ENCODE measurements around the gene SYT9. TPM values are rescaled to one million over a fixed set of nuclear protein-coding genes. Genes with fewer than 3 reads are reported as not detected.

The SYT9 gene
- polyA plus RNA-seq, 1 donor from 2014 or later = 2.3 TPM

DNA sequence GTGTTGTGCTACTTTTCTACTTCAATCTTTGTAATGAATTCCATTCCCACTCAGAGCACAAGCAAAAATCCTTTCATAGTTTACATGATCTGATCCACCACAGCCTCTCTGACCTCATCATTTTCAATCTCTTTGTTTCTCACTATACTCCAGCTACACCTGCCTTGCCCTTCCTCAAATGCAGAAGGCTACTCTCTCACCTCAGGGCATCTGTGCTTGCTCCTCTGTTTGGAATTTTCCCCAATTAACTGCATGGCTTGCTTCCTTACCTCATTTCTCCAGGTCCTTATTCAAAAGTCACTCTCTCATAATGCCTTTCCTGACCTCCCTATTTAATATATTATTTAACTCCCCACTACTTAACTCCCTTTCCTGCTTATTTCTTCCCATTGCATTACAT lies 133.0 kb downstream of the SYT9 start:
- TF ChIP-seq EZH2 (IDR thresholded peaks at IDR 0.05; ENCODE audit: borderline replicate concordance, insufficient read depth, low read length, poor library complexity, severe bottlenecking) = no peak
- TF ChIP-seq, protein P1, sequence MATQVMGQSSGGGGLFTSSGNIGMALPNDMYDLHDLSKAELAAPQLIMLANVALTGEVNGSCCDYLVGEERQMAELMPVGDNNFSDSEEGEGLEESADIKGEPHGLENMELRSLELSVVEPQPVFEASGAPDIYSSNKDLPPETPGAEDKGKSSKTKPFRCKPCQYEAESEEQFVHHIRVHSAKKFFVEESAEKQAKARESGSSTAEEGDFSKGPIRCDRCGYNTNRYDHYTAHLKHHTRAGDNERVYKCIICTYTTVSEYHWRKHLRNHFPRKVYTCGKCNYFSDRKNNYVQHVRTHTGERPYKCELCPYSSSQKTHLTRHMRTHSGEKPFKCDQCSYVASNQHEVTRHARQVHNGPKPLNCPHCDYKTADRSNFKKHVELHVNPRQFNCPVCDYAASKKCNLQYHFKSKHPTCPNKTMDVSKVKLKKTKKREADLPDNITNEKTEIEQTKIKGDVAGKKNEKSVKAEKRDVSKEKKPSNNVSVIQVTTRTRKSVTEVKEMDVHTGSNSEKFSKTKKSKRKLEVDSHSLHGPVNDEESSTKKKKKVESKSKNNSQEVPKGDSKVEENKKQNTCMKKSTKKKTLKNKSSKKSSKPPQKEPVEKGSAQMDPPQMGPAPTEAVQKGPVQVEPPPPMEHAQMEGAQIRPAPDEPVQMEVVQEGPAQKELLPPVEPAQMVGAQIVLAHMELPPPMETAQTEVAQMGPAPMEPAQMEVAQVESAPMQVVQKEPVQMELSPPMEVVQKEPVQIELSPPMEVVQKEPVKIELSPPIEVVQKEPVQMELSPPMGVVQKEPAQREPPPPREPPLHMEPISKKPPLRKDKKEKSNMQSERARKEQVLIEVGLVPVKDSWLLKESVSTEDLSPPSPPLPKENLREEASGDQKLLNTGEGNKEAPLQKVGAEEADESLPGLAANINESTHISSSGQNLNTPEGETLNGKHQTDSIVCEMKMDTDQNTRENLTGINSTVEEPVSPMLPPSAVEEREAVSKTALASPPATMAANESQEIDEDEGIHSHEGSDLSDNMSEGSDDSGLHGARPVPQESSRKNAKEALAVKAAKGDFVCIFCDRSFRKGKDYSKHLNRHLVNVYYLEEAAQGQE (IDR thresholded peaks at IDR 0.05; ENCODE audit: borderline replicate concordance) = no peak
- TF ChIP-seq EP300 (conservative IDR thresholded peaks at IDR 0.05; ENCODE audit: poor library complexity, severe bottlenecking) = no peak
- no peak for TF ChIP-seq TAF1 (IDR thresholded peaks at IDR 0.05; ENCODE audit: low read depth)
- TF ChIP-seq RAD21 (conservative IDR thresholded peaks at IDR 0.05) = no peak
- TF ChIP-seq MXI1 (conservative IDR thresholded peaks at IDR 0.05; ENCODE audit: poor library complexity, severe bottlenecking) = no peak
- no peak for TF ChIP-seq POLR2AphosphoS5 (IDR thresholded peaks at IDR 0.05)
- no peak for TF ChIP-seq SMC3 (conservative IDR thresholded peaks at IDR 0.05; ENCODE audit: poor library complexity)
- TF ChIP-seq, protein P2, sequence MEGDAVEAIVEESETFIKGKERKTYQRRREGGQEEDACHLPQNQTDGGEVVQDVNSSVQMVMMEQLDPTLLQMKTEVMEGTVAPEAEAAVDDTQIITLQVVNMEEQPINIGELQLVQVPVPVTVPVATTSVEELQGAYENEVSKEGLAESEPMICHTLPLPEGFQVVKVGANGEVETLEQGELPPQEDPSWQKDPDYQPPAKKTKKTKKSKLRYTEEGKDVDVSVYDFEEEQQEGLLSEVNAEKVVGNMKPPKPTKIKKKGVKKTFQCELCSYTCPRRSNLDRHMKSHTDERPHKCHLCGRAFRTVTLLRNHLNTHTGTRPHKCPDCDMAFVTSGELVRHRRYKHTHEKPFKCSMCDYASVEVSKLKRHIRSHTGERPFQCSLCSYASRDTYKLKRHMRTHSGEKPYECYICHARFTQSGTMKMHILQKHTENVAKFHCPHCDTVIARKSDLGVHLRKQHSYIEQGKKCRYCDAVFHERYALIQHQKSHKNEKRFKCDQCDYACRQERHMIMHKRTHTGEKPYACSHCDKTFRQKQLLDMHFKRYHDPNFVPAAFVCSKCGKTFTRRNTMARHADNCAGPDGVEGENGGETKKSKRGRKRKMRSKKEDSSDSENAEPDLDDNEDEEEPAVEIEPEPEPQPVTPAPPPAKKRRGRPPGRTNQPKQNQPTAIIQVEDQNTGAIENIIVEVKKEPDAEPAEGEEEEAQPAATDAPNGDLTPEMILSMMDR (IDR thresholded peaks at IDR 0.05; ENCODE audit: poor library complexity, severe bottlenecking) = no peak
- no peak overlapping the region for H2AFZ ChIP-seq (ENCODE audit: low read depth, low read length)

DNA sequence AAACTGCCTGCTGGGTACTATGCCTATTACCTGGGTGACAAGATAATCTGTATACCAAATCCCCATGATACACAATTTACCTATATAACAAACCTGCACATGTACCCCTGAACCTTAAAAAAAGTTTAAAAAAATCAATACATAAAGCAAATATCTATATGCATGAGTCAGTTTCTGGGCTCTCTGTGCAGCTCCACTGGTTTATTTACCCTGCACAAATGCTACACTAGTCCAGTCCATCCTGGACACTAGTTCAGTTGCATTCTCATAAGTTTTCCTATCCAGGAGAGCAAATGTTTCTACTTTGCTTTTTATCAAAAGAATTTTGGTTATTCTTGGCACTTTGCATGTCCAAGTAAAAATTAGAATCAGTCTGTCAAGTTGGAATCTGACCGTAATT lies 133.8 kb downstream of the SYT9 start:
- no peak for TF ChIP-seq SMC3 (conservative IDR thresholded peaks at IDR 0.05; ENCODE audit: poor library complexity)
- TF ChIP-seq, protein P2 (IDR thresholded peaks at IDR 0.05; ENCODE audit: poor library complexity, severe bottlenecking) = no peak
- no peak for TF ChIP-seq EZH2 (IDR thresholded peaks at IDR 0.05; ENCODE audit: borderline replicate concordance, insufficient read depth, low read length, poor library complexity, severe bottlenecking)
- TF ChIP-seq TAF1 (IDR thresholded peaks at IDR 0.05; ENCODE audit: low read depth) = no peak
- TF ChIP-seq RAD21 (conservative IDR thresholded peaks at IDR 0.05) = no peak
- no peak for TF ChIP-seq POLR2AphosphoS5 (IDR thresholded peaks at IDR 0.05)
- TF ChIP-seq EP300 (conservative IDR thresholded peaks at IDR 0.05; ENCODE audit: poor library complexity, severe bottlenecking) = no peak
- TF ChIP-seq, protein P1 (IDR thresholded peaks at IDR 0.05; ENCODE audit: borderline replicate concordance) = no peak
- no peak for TF ChIP-seq MXI1 (conservative IDR thresholded peaks at IDR 0.05; ENCODE audit: poor library complexity, severe bottlenecking)
- Histone ChIP-seq H3K4me3 (ENCODE audit: low read length) (no peak overlapping the region), H3K9me3 (ENCODE audit: low read length) (no peaks in the 10 kb centered on the region), H3K79me2 (replicated peaks; ENCODE audit: insufficient read depth, low read length) (no peaks in the 10 kb centered on the region), H2AFZ (ENCODE audit: low read depth, low read length) (no peak overlapping the region), H3K9ac (ENCODE audit: low read length) (no peak overlapping the region), H3K27ac (ENCODE audit: low read length) (no peak overlapping the region), H4K20me1 (ENCODE audit: insufficient read depth) (no peaks in the 10 kb centered on the region), H3K4me2 (ENCODE audit: low read length) (no peak overlapping the region), H3K27me3 (ENCODE audit: insufficient read depth, low read depth, low read length) (no peaks in the 10 kb centered on the region), H3F3A (ENCODE audit: insufficient read depth, low read length, poor library complexity, severe bottlenecking) (no peaks in the 10 kb centered on the region), H3K36me3 (ENCODE audit: insufficient read depth, low read length) (no peaks in the 10 kb centered on the region), H3K9me2 (ENCODE audit: insufficient read depth, low read length) (no peaks in the 10 kb centered on the region)

More for the DNA sequence above, 133.0 kb downstream of the SYT9 start:
- Histone ChIP-seq H3K9ac (ENCODE audit: low read length) (no peak overlapping the region), H3K27me3 (ENCODE audit: insufficient read depth, low read depth, low read length) (no peaks in the 10 kb centered on the region), H3K27ac (ENCODE audit: low read length) (no peak overlapping the region), H4K20me1 (ENCODE audit: insufficient read depth) (no peaks in the 10 kb centered on the region), H3K79me2 (replicated peaks; ENCODE audit: insufficient read depth, low read length) (no peaks in the 10 kb centered on the region), H3K9me2 (ENCODE audit: insufficient read depth, low read length) (no peaks in the 10 kb centered on the region), H3F3A (ENCODE audit: insufficient read depth, low read length, poor library complexity, severe bottlenecking) (no peaks in the 10 kb centered on the region), H3K4me2 (ENCODE audit: low read length) (no peak overlapping the region), H3K4me3 (ENCODE audit: low read length) (no peak overlapping the region), H3K9me3 (ENCODE audit: low read length) (no peaks in the 10 kb centered on the region), H3K36me3 (ENCODE audit: insufficient read depth, low read length) (no peaks in the 10 kb centered on the region)
